A172 (cell line): ENCODE results near the gene PCDHB10. TPM values are rescaled to one million over a fixed set of nuclear protein-coding genes. Genes with fewer than 3 reads are reported as not detected.

ENCODE experiments used
- DNase-seq: peaks from one replicate; pipeline ENCODE4 v3.0.0-alpha.2; 2015; ENCODE audit warnings: low spot score
- total RNA-seq: library from RNA; depleted of rRNA; stranded (reverse); fragments of >200 nt; shearing (Covaris generic); gene quantifications from 2 replicates; pipeline ENCODE4 v1.2.3, GENCODE V29; 2014; rRNA removed

PCDHB10 gene
- total RNA-seq, 1 experiment from 2014 or later, result 3.9 TPM

DNA sequence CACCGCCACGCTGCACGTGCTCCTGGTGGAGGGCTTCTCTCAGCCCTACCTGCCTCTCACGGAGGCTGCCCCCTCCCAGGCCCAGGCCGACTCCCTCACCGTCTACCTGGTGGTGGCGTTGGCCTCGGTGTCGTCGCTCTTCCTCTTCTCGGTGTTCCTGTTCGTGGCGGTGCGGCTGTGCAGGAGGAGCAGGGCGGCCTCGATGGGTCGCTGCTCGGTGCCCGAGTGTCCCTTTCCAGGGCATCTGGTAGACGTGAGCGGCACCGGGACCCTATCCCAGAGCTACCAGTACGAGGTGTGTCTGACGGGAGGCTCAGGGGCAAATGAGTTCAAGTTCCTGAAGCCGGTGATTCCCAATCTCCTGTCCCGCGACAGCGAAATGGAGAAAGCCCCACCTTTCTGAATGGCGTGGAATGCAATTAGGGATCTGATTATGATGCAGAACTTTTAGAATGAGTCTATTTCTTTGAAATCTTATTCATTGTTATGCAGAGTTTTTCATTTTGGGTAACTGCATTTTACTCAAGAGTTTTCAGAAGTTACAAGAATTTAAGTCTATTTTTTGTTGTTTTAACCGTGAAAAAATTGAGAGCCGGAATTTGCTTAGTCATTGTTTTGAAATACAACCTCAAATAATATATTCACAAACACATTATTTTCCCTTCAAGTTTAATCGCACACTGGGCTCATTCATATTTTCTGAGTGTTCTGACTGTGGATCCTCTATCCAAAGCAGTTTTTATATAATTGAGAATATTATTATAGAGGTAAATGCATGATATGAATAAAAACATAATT, 44.6 kb downstream of the PCDHB10 start:
- no peak for DNase-seq

DNA sequence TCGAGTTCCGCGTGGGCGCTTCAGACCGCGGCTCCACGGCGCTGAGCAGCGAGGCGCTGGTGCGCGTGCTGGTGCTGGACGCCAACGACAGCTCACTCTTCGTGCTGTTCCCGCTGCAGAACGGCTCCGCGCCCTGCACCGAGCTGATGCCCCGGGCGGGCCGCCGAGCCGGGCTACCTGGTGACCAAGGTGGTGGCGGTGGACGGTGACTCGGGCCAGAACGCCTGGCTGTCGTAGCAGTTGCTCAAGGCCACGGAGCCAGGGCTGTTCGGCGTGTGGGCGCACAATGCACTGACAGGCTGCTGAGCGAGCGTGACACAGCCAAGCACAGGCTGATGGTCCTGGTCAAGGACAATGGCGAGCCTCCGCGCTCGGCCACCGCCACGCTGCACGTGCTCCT, 49.3 kb downstream of the PCDHB10 start:
- DNase-seq, result no peak

Other genes starting within 250 kb of the PCDHB10 start
- gene PCDHAC2, start 225.9 kb upstream of the PCDHB10 start, total RNA-seq, result 3.2 and 5.1 TPM in 2 replicates
- not detected in 2 replicates for gene PCDHB1, start 141.0 kb upstream of the PCDHB10 start, total RNA-seq
- 0.41 and 0.59 TPM in 2 replicates for gene PCDHB2, start 97.7 kb upstream of the PCDHB10 start, total RNA-seq
- gene PCDHB3, start 91.9 kb upstream of the PCDHB10 start, total RNA-seq, result 19.9 and 22.0 TPM in 2 replicates
- gene PCDHB4, start 70.5 kb upstream of the PCDHB10 start, total RNA-seq, result 0.26 and 1.7 TPM in 2 replicates
- 45.5 and 52.8 TPM in 2 replicates for gene PCDHB5, start 57.1 kb upstream of the PCDHB10 start, total RNA-seq
- 0.79 and 1.7 TPM in 2 replicates for gene PCDHB6, start 42.3 kb upstream of the PCDHB10 start, total RNA-seq
- gene PCDHB7, start 19.7 kb upstream of the PCDHB10 start, total RNA-seq, result 5.2 and 6.9 TPM in 2 replicates
- 7.0 and 7.5 TPM in 2 replicates for gene PCDHB8, start 14.6 kb upstream of the PCDHB10 start, total RNA-seq
- gene PCDHB16, start 10.0 kb upstream of the PCDHB10 start, total RNA-seq, result 4.2 and 7.9 TPM in 2 replicates
- gene PCDHB9, start 5.2 kb upstream of the PCDHB10 start, total RNA-seq, result 11.1 and 11.2 TPM in 2 replicates
- gene PCDHB11, start 7.3 kb downstream of the PCDHB10 start, total RNA-seq, result 1.7 and 2.0 TPM in 2 replicates
- gene PCDHB12, start 16.4 kb downstream of the PCDHB10 start, total RNA-seq, result 0.69 and 2.5 TPM in 2 replicates
- gene PCDHB13, start 21.6 kb downstream of the PCDHB10 start, total RNA-seq, result 1.1 TPM in 2 replicates
- gene PCDHB14, start 31.0 kb downstream of the PCDHB10 start, total RNA-seq, result 17.6 and 18.2 TPM in 2 replicates
- 0.26 and 1.0 TPM in 2 replicates for gene PCDHB15, start 53.0 kb downstream of the PCDHB10 start, total RNA-seq
- gene SLC25A2, start 111.7 kb downstream of the PCDHB10 start, total RNA-seq, result not detected in 2 replicates
- gene TAF7, start 128.4 kb downstream of the PCDHB10 start, total RNA-seq, result 109 and 119 TPM in 2 replicates
- gene PCDHGA1, start 138.2 kb downstream of the PCDHB10 start, total RNA-seq, result 1.5 and 1.6 TPM in 2 replicates
- gene PCDHGA2, start 146.4 kb downstream of the PCDHB10 start, total RNA-seq, result 0.57 and 1.1 TPM in 2 replicates
- 0.14 TPM in 1 of 2 replicates, not detected in the other for gene PCDHGA3, start 151.5 kb downstream of the PCDHB10 start, total RNA-seq
- gene PCDHGB1, start 157.7 kb downstream of the PCDHB10 start, total RNA-seq, result 1.2 and 2.0 TPM in 2 replicates
- gene PCDHGA4, start 162.7 kb downstream of the PCDHB10 start, total RNA-seq, result 1.1 and 1.4 TPM in 2 replicates
- gene PCDHGB2, start 167.6 kb downstream of the PCDHB10 start, total RNA-seq, result 0.34 and 1.6 TPM in 2 replicates
- gene PCDHGA5, start 171.8 kb downstream of the PCDHB10 start, total RNA-seq, result 0.41 and 0.48 TPM in 2 replicates
- 0.81 and 1.7 TPM in 2 replicates for gene PCDHGB3, start 177.9 kb downstream of the PCDHB10 start, total RNA-seq
- gene PCDHGA6, start 181.5 kb downstream of the PCDHB10 start, total RNA-seq, result 1.9 and 2.5 TPM in 2 replicates
- gene PCDHGA7, start 190.4 kb downstream of the PCDHB10 start, total RNA-seq, result 0.69 TPM in 2 replicates
- 0.07 TPM in 2 replicates for gene PCDHGB4, start 195.3 kb downstream of the PCDHB10 start, total RNA-seq
- gene PCDHGA8, start 200.3 kb downstream of the PCDHB10 start, total RNA-seq, result 0.05 and 0.31 TPM in 2 replicates
- gene PCDHGB5, start 205.6 kb downstream of the PCDHB10 start, total RNA-seq, result 0.10 TPM in 1 of 2 replicates, not detected in the other
- 2.8 and 3.4 TPM in 2 replicates for gene PCDHGA9, start 210.4 kb downstream of the PCDHB10 start, total RNA-seq
- gene PCDHGB6, start 215.7 kb downstream of the PCDHB10 start, total RNA-seq, result 0.10 and 0.33 TPM in 2 replicates
- 4.7 and 5.3 TPM in 2 replicates for gene PCDHGA10, start 220.6 kb downstream of the PCDHB10 start, total RNA-seq
- 14.6 and 15.0 TPM in 2 replicates for gene PCDHGB7, start 225.3 kb downstream of the PCDHB10 start, total RNA-seq
- gene PCDHGA11, start 228.7 kb downstream of the PCDHB10 start, total RNA-seq, result 0.19 and 0.89 TPM in 2 replicates
- gene PCDHGA12, start 238.2 kb downstream of the PCDHB10 start, total RNA-seq, result 0.31 TPM in 1 of 2 replicates, not detected in the other